ENCODE measurements around the gene RAI14.
A peak's percentile ranks its signal among the peaks of the same experiment; 100 is the strongest.
"Not testable (repeated sequence)": the region's sequence is repeated elsewhere in the genome, so short reads cannot be mapped to it uniquely, and the experiment has no call there.

The RAI14 gene

GRCh38 chr5:34736445-34737115 lies 80.5 kb downstream of the RAI14 start:
- no peak for DNase-seq

DNA sequence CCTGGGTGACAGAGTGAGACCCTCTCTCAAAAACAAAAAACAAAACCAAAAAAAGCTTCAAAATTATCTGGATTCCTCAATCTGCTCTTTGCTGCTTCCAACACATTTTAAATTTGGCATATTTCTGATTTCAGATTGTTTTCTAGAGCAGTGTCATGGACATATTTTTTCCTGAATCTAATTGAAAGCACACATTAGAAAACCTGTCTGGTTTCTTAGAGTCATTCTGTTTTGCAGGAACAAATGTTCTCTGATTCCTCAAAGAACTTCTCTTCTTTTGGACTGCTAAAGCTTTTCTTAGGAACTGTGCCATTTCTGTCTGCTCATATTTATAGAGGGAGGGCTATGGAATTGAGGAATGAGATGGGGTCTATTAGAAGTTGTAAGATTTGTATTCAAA lies 81.6 kb downstream of the RAI14 start:
- no peak for DNase-seq

- DNase-seq, result no peak
Observed at GRCh38 chr5:34738381-34738780, 82.3 kb downstream of the RAI14 start.

DNA sequence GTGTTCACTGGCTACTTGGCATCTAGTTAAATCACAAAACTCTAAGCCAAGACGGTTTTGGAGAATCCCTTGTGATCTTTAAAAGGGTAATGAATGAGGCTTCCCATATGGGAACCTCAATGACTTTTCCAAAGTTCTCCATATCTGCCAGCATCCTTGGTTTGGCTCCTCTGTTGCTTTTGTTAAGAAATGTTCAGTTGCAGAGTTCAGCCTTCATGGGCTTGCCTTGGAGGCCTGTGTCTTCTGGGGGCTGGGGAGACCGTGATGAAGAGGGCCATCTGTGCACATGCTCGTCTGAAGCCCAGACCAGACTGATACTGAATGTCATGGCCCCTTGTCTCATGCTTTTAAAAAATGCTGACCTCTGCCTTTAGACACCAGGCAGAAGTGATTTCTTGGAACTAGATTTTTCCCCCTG lies 84.3 kb downstream of the RAI14 start:
- DNase-seq, result peak; percentile 70

DNA sequence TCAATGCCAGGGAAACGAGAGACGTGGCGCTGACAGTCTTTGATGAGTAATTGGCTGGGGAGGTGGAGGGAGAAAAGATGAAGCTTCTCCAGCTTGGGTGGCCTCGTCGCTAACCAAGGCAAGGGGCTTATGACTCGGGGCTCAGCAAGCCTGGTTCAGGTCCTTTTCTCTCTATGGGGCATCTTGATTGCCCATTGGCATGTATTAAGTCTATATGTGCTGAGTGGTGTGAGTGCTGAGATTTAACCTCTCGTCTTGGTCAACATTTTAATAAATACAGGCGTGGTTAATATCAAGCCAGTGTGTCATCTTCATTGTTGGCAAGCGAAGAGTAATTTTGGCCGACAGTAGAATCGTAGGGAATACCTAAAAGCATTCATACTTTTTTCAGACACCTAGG lies 85.9 kb downstream of the RAI14 start:
- no peak for DNase-seq

DNA sequence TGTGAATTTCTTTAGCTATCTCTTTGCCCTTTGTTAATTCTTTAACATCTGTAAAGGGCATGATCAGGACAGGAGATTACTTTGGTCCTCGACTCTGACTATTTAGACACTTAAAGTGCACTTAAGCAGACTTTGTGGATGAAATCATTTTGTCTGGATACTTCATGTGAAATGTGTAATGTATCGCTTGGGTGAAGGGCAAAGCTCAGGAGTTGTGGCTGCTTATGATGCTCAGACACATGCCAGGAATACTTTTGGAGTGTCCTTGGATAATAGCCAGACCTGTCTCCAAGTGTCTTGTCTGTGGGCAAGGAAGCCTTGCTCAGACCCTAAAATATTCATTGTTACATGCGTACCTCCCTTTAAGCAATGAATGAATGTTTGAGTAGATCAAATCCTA lies 87.8 kb downstream of the RAI14 start:
- no peak for DNase-seq

GRCh38 chr5:34748431-34748830 lies 92.3 kb downstream of the RAI14 start:
- DNase-seq, result no peak

GRCh38 chr5:34749431-34749873 lies 93.3 kb downstream of the RAI14 start:
- DNase-seq, result no peak

GRCh38 chr5:34750206-34750605 lies 94.1 kb downstream of the RAI14 start:
- DNase-seq, result no peak

GRCh38 chr5:34751807-34752736 lies 95.9 kb downstream of the RAI14 start:
- peak; percentile 63 for DNase-seq

GRCh38 chr5:34753236-34753635 lies 97.1 kb downstream of the RAI14 start:
- DNase-seq, result not testable (repeated sequence)

DNA sequence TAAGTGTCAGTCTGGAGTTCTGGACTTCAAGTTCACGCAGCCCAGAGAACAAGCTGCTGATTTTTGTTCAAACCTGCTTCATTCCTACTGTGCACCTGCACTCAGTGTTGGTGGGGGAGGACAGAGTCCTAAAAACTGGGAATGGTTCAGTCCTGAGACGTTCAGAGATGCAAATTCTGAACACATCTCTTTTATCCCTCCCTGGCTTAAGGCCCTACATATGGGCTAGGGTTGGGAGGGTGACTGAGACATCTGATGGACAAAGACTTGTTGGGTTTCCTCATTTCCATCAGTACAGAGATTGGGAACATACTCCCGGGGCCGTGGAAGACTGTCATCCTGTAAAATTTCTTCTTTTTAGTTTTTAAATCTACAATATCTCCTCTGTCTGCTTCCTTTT lies 99.8 kb downstream of the RAI14 start:
- DNase-seq, result no peak

- DNase-seq, result no peak
Observed at GRCh38 chr5:34756781-34757624, 100.9 kb downstream of the RAI14 start.

GRCh38 chr5:34758514-34758913 lies 102.4 kb downstream of the RAI14 start:
- no peak for DNase-seq

- DNase-seq, result not testable (repeated sequence)
Observed at GRCh38 chr5:34759213-34759612, 103.1 kb downstream of the RAI14 start.

- DNase-seq, result no peak
Observed at GRCh38 chr5:34765662-34766061, 109.5 kb downstream of the RAI14 start.

DNA sequence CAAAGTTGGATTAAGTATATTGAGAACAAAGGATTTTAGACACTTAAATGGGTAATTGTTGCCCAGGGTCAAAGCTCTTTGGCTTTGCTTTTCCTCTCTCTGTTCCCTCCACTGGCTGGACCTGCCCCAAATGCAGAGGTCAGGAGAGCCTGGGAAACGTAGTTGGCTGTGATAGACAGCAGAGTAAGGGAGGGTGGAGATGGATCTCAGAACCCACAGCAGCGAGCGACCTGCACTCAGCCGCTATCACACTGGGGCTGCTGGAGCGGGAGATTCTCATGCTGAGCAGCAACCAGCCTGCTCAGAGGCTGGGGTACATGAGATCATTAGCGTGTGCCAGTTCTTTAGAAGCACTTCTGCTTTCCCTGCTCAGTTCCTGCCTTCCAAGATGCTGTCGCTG lies 111.1 kb downstream of the RAI14 start:
- no peak for DNase-seq

DNA sequence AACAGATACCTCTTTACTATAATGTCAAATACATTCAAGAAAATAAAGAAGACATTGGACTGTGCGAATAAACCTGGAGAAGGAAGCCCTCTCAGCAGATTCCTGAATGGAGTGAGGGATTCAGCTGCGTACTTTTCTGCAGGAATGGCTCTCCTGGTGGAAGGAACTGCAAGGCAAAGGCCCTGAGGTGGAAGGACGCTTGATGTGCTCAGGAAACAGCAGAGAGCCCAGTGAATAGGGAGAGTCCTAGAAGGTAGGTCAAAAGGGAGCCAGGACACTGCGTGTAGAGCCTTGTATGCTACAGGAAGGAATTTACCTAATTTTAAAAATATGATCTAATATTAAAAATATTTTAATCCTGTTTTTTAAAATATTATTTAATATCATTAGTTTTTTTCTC lies 114.4 kb downstream of the RAI14 start:
- DNase-seq, result no peak

DNA sequence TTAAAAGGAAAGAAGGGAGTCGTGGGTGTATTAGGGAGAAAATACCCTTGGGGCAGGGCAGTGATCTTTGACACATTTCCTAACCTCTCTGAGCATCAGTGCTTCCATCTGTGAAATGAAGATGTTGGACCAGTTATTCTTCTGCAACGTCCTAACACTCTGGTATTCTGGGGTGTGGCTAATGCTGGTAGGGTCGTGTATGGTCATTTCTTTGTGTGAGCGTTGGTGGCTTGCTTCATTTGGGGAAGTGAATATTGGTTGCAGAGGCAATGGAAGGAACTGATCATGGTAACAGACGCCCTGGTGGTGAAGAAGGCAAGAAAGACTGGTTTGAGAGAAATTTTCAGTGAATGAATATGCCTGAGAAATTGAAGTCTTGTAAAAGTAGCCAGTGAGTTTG lies 114.9 kb downstream of the RAI14 start:
- no peak for DNase-seq

- no peak for DNase-seq
Observed at GRCh38 chr5:34772267-34773098, 116.4 kb downstream of the RAI14 start.

- no peak for DNase-seq
Observed at GRCh38 chr5:34774139-34774538, 118.0 kb downstream of the RAI14 start.

- not testable (repeated sequence) for DNase-seq
Observed at GRCh38 chr5:34774678-34775077, 118.5 kb downstream of the RAI14 start.

Measured in right hindlimb (tissue), 1 donor.